Suprapubic skin (tissue), 4 donors: Measurements from ENCODE around the gene ZFP36L2. TPM values are rescaled to one million over a fixed set of nuclear protein-coding genes. Genes with fewer than 3 reads are reported as not detected.

ENCODE experiments used
- DNase-seq, 2 donors: peaks; one replicate each; pipeline ENCODE4 v3.0.0-alpha.2; 2019; ENCODE audit warnings: low spot score in 2 of 2
- H3K27ac ChIP-seq: fragments of 200-600 bp; sonication (generic); one replicate; pipeline ENCODE4 v1.5.1; 2019
- H3K27me3 ChIP-seq: fragments of 200-600 bp; sonication (generic); one replicate; pipeline ENCODE4 v1.5.1; 2019
- H3K36me3 ChIP-seq: fragments of 200-600 bp; sonication (generic); one replicate; pipeline ENCODE4 v1.5.1; 2019
- H3K4me1 ChIP-seq: fragments of 200-600 bp; sonication (generic); one replicate; pipeline ENCODE4 v1.5.1; 2019
- H3K4me3 ChIP-seq: fragments of 200-600 bp; sonication (generic); one replicate; pipeline ENCODE4 v1.5.1; 2019; ENCODE audit warnings: mild to moderate bottlenecking
- H3K9me3 ChIP-seq: fragments of 200-600 bp; sonication (generic); one replicate; pipeline ENCODE4 v1.5.1; 2019
- CTCF ChIP-seq, 2 donors: fragments of 200-600 bp in 1 of 2; fragments of 450-650 bp in 1 of 2; sonication (generic) in 1 of 2; IDR thresholded peaks; one replicate each; pipeline ENCODE4 v1.5.1; 2016 to 2019; ENCODE audit warnings: antibody characterized with exemption in 2 of 2, mild to moderate bottlenecking in 1 of 2, moderate library complexity in 1 of 2
- EP300 ChIP-seq: sonication (generic); formaldehyde crosslinking; IDR thresholded peaks from one replicate; pipeline ENCODE4 v1.6.1; 2017; ENCODE audit warnings: antibody characterized with exemption
- POLR2A ChIP-seq, 2 donors: fragments of 450-650 bp; IDR thresholded peaks; one replicate each; pipeline ENCODE4 v1.6.1; 2017; ENCODE audit warnings: antibody characterized with exemption in 2 of 2, mild to moderate bottlenecking in 2 of 2, moderate library complexity in 2 of 2
- POLR2AphosphoS5 ChIP-seq, 3 donors: sonication (generic); formaldehyde crosslinking; IDR thresholded peaks; one replicate each; pipeline ENCODE4 v1.6.1; 2017; ENCODE audit warnings: antibody characterized with exemption in 3 of 3
- WGBS: methylation state at CpG from one replicate; pipeline ENCODE4 v1.1.5; 2018; 5-methylcytosine and 5-hydroxymethylcytosine counted together
- total RNA-seq, 4 donors: library from RNA; depleted of rRNA; stranded (reverse); fragments of >200 nt; gene quantifications; one replicate each; pipeline ENCODE4 v1.1.0, GENCODE V29; 2016

ZFP36L2 gene
- total RNA-seq, 4 donors from 2014 or later, result 198 to 238 (median 223) TPM

- Histone ChIP-seq H3K4me3 (peak overlapping the region; percentile 90), H3K27me3 (no peaks in the 10 kb centered on the region), H3K36me3 (peaks cover 39% of the 10 kb centered on the region), H3K4me1 (peaks cover 23% of the 10 kb centered on the region), H3K27ac (peak overlapping the region; percentile 97), H3K9me3 (no peaks in the 10 kb centered on the region)
- DNase-seq, result no peak
- 4% methylated on average over 7 of the region's 10 CpGs for WGBS
- peak in 2 of 3 donors; percentile 9 to 36 for TF ChIP-seq POLR2AphosphoS5 (IDR thresholded peaks at IDR 0.05)
- no peak for TF ChIP-seq EP300
- peak in 1 of 2 donors; percentile 34 for TF ChIP-seq CTCF (IDR thresholded peaks at IDR 0.05)
These were observed 1.4 kb upstream of the ZFP36L2 start for GRCh38 chr2:43227830-43228281.

DNA sequence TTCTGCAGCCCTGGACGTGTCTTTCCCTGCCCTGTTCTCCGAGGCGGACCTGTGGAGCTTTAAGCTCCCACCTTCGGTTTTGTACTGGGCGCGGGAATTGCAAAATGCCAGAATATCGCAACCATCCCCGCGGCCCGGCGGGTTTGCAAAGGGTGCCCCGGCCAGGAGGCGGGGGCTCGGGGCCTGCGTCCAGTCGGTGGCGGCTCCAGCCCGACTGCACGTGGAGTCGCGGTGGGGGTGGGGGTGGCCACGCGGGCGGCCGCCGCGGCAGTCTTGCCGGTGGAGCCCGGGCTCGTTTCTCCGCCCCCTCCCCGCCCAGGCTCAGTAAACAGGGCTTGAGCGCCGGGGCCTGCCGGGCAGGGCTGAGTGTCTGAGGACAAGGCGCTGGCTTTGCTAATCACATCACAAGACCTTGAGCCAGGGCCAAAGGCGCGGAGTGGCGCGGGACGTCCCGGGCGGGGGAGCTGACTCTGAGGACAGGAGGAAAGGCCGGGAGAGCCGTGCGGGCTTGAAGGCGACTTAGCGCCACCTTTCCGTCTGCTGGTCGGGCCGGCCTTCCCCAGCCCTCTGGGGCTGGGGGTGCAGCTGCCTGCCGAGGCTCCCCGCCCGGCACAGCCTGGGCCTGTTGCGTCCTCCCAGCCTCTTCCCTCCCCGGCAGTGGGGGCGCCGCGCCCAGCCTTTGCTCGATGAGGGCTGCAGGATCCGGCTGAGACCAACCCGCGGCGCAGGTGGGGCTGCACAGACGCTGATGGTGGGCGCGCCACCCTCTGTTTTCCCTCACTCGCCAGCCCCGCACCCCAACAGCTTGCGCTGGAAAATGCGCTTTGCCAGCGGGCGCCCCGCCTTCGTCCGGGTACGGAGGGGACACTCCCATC, 786 bp upstream of the ZFP36L2 start:
- Histone ChIP-seq H3K9me3 (no peaks in the 10 kb centered on the region), H3K36me3 (peaks cover 43% of the 10 kb centered on the region), H3K4me1 (peaks cover 30% of the 10 kb centered on the region), H3K27me3 (no peaks in the 10 kb centered on the region), H3K27ac (peak overlapping the region; percentile 97), H3K4me3 (peak overlapping the region; percentile 90)
- peak; percentile 97 for DNase-seq
- TF ChIP-seq POLR2AphosphoS5 (IDR thresholded peaks at IDR 0.05), result peak in 2 of 3 donors; percentile 60 to 85
- no peak for TF ChIP-seq CTCF (IDR thresholded peaks at IDR 0.05)
- TF ChIP-seq EP300, result no peak
- no peak for TF ChIP-seq POLR2A (IDR thresholded peaks at IDR 0.05)
- under 1% methylated on average over 24 of the region's 77 CpGs for WGBS

GRCh38 chr2:43225788-43226557, 433 bp downstream of the ZFP36L2 start:
- H3K36me3 ChIP-seq, result peaks cover 39% of the 10 kb centered on the region
- H3K4me1 ChIP-seq, result peaks cover 42% of the 10 kb centered on the region
- peak in 1 of 2 donors; percentile 85 for DNase-seq
- H3K9me3 ChIP-seq, result no peaks in the 10 kb centered on the region
- TF ChIP-seq POLR2A (IDR thresholded peaks at IDR 0.05), result no peak
- TF ChIP-seq POLR2AphosphoS5 (IDR thresholded peaks at IDR 0.05), result peak; percentile 29 to 68 (median 30)
- 0% methylated on average over 39 of the region's 80 CpGs for WGBS
- H3K4me3 ChIP-seq, result peak overlapping the region; percentile 90
- H3K27me3 ChIP-seq, result no peaks in the 10 kb centered on the region
- peak overlapping the region; percentile 97 for H3K27ac ChIP-seq

DNA sequence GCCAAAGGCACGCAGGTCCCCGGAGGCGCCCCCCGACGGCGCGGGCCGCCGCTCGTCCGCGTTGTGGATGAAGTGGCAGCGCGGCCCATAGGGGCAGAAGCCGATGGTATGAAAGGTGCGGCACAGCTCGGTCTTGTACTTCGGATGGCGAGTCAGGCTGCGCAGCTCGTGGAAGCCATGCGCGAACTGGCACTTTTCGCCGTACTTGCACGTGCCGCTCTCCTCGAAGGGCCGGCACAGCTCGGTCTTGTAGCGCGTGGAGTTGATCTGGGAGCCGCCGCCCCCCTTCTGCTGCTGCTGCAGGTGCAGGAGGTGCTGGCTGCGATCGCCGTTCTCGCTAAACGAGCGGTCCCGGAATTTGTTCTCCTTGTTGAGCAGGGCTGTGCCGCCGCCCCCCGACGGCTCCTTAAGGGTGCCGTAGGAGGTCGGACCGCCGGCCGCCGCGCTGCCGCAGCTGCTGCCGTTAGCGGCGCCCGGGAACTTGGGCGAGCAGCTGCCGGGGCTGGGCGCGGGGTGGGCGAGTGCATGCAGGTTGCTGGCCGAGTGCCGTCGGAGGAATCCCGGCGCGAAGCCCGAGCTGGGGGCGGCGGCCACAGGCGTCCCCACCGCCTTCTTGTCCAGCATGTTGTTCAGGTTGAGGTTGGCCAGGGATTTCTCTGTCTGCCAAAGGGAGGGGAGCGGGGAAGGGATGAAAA, 1.2 kb downstream of the ZFP36L2 start:
- 1% methylated on average over 15 of the region's 74 CpGs for WGBS
- DNase-seq, result peak; percentile 78 to 88
- H3K4me1 ChIP-seq, result peaks cover 49% of the 10 kb centered on the region

DNA sequence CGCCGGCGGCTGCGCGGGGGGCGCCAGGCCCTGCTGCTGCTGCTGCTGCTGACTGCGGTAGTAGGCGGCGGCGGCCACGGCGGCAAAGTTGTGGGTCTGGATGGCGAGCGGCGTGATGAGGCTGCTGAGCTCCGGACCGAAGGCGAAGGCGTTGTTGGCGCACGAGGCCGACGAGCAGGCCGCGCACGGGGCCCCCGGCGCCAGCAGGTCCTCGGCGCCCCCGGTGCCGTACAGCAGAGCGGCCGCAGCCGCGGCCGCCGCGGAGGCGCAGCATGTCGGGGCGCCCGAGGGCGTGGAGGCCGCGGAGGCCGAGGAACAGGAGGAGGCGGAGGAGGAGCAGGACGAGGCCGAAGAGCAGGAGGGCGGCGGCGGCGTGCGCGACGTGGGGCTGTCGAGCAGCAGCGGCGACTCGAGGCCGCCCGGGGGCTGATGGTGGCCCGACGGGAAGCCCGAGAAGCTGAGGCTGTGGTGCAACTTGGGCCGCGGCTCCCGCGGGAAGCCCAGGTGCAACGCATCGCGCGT, 1.8 kb downstream of the ZFP36L2 start:
- Histone ChIP-seq H3K27me3 (no peaks in the 10 kb centered on the region), H3K4me3 (peak overlapping the region; percentile 90), H3K36me3 (peaks cover 29% of the 10 kb centered on the region), H3K4me1 (peaks cover 52% of the 10 kb centered on the region), H3K27ac (peak overlapping the region; percentile 97), H3K9me3 (no peaks in the 10 kb centered on the region)
- WGBS, result 1% methylated on average over 60 of the region's 74 CpGs
- TF ChIP-seq EP300 (no peak), CTCF (IDR thresholded peaks at IDR 0.05) (no peak), POLR2AphosphoS5 (IDR thresholded peaks at IDR 0.05) (no peak), POLR2A (IDR thresholded peaks at IDR 0.05) (peak in 1 of 2 donors; percentile 5)
- DNase-seq, result no peak

More for the DNA sequence above, 1.2 kb downstream of the ZFP36L2 start:
- H3K9me3 ChIP-seq, result no peaks in the 10 kb centered on the region
- no peak for TF ChIP-seq POLR2A (IDR thresholded peaks at IDR 0.05)
- TF ChIP-seq POLR2AphosphoS5 (IDR thresholded peaks at IDR 0.05), result peak in 1 of 3 donors; percentile 6
- no peak for TF ChIP-seq EP300
- no peaks in the 10 kb centered on the region for H3K27me3 ChIP-seq
- H3K4me3 ChIP-seq, result peak overlapping the region; percentile 90
- H3K36me3 ChIP-seq, result peaks cover 32% of the 10 kb centered on the region
- peak overlapping the region; percentile 97 for H3K27ac ChIP-seq
